AG04450 (cell line): ENCODE data around the gene GRIN2C. TPM values are rescaled to one million over a fixed set of nuclear protein-coding genes. Genes with fewer than 3 reads are reported as not detected.

Experiments
- CTCF ChIA-PET: fragments of 300-600, 350-600 bp; formaldehyde crosslinking; extraction: SDS; loops from one replicate; lab custom pipeline; 2022; ENCODE audit warnings: antibody characterized with exemption, inconsistent platforms; lab: Charles Lee
- POLR2A ChIA-PET: fragments of 350-600 bp; formaldehyde crosslinking; extraction: SDS; loops from one replicate; lab custom pipeline; 2021; ENCODE audit warnings: antibody characterized with exemption, inconsistent platforms; lab: Yijun Ruan, JAX
- DNase-seq: peaks from one replicate; pipeline ENCODE4 v3.0.0-alpha.2; 2011; ENCODE audit warnings: low read depth, low spot score
- H3K27ac ChIP-seq: one replicate; pipeline ENCODE4 v1.5.1; 2012; ENCODE audit warnings: low read depth, low read length, control low read depth
- H3K27me3 ChIP-seq: one replicate; pipeline ENCODE4 v1.6.0; 2012; ENCODE audit warnings: low read length; ENCODE audit not compliant: control insufficient read depth, insufficient read depth
- H3K4me3 ChIP-seq: 2 replicates; pipeline ENCODE4 v1.5.1; 2011; ENCODE audit warnings: mild to moderate bottlenecking, low read depth, low read length, control low read depth
- H3K9me3 ChIP-seq: 2 replicates; pipeline ENCODE4 v1.5.1; 2012; ENCODE audit warnings: low read length; ENCODE audit not compliant: control insufficient read depth, insufficient read depth
- polyA plus RNA-seq: library from polyadenylated mRNA; depleted of rRNA; stranded (reverse); fragments of >200 nt; gene quantifications from 2 replicates; pipeline ENCODE4 v1.2.3, GENCODE V29; 2011
- TF ChIP-seq, protein P1 (sequence below): IDR thresholded peaks from 2 replicates; pipeline ENCODE4 v1.5.1; 2011; ENCODE audit warnings: low read depth, low read length, control low read depth, inconsistent platforms

Gene GRIN2C
- polyA plus RNA-seq, 1 experiment: not detected

DNA sequence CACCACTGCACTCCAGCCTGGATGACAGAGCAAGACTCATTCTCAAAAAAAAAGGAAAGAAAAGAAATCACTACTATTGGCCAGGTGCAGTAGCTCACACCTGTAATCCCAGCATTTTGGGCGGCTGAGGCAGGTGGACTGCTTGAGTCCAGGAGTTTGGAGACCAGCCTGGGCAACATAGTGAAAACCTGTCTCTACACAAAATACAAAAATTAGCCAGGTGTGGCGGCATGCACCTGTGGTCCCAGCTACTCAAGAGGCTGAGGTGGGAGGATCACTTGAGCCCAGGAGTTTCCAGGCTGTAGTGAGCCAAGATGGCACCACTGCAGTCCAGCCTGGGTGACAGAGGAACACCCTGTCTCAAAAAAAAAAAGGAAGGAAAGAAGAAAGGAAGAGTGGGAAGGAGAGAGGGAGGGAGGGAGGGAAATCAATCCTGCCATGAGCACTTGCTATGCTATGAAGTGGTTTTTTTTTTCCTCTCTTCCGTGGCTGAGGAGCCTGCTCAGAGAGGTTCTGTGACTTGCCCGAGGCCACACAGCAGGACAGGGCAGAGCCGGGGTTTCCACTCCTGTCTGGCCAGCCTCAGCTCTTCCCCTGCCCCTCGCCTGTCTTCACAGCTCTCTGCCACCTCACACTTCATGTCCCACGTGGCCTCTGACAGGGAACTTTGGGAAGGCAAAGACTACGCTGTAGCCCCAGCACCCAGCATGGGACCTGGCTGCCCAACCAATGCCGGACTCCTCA, 10.9 kb downstream of the GRIN2C start:
- Histone ChIP-seq H3K9me3 (peaks cover 5% of the 10 kb centered on the region; the same call in 1 of the 2 replicates), H3K27ac (no peak overlapping the region), H3K4me3 (no peak overlapping the region), H3K27me3 (peaks cover 35% of the 10 kb centered on the region)
- TF ChIP-seq, protein P1, sequence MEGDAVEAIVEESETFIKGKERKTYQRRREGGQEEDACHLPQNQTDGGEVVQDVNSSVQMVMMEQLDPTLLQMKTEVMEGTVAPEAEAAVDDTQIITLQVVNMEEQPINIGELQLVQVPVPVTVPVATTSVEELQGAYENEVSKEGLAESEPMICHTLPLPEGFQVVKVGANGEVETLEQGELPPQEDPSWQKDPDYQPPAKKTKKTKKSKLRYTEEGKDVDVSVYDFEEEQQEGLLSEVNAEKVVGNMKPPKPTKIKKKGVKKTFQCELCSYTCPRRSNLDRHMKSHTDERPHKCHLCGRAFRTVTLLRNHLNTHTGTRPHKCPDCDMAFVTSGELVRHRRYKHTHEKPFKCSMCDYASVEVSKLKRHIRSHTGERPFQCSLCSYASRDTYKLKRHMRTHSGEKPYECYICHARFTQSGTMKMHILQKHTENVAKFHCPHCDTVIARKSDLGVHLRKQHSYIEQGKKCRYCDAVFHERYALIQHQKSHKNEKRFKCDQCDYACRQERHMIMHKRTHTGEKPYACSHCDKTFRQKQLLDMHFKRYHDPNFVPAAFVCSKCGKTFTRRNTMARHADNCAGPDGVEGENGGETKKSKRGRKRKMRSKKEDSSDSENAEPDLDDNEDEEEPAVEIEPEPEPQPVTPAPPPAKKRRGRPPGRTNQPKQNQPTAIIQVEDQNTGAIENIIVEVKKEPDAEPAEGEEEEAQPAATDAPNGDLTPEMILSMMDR: no peak
- POLR2A ChIA-PET: no interaction called here
- no peak for DNase-seq
- CTCF ChIA-PET: interaction anchor here (0.7 to 0.9 kb wide), 2 partner anchors 13 to 58 kb away, joined by 3 read pairs; no protein-coding TSS in a partner anchor

GRCh38 chr17:74846621-74847020, 13.1 kb downstream of the GRIN2C start:
- ChIA-PET CTCF (interaction anchor here (1.6 to 5.8 kb wide), 2 partner anchors 16 to 56 kb away, joined by 4 to 42 read pairs; no protein-coding TSS in a partner anchor), POLR2A (no interaction called here)
- peaks cover 1% of the 10 kb centered on the region; the same call in 1 of the 2 replicates for H3K9me3 ChIP-seq
- TF ChIP-seq, protein P1: no peak
- H3K27me3 ChIP-seq: peaks cover 21% of the 10 kb centered on the region
- no peak overlapping the region for H3K27ac ChIP-seq
- H3K4me3 ChIP-seq: no peak overlapping the region
- no peak for DNase-seq

- ChIA-PET POLR2A (interaction anchor here (0.6 to 1.8 kb wide), 3 partner anchors 9 to 30 kb away, joined by 3 read pairs; partner anchors contain the start of gene FDXR), CTCF (interaction anchor here (0.5 to 5.8 kb wide), 14 partner anchors 9 to 118 kb away, joined by 3 to 42 read pairs (median 4); partner anchors contain the start of gene GRIN2C)
- H3K9me3 ChIP-seq: no peaks in the 10 kb centered on the region
- no peak overlapping the region for H3K27ac ChIP-seq
- no peak for DNase-seq
- peaks cover 5% of the 10 kb centered on the region for H3K27me3 ChIP-seq
- no peak overlapping the region for H3K4me3 ChIP-seq
- TF ChIP-seq, protein P1: no peak
These were observed 16.4 kb downstream of the GRIN2C start for GRCh38 chr17:74843352-74843627.

- H3K4me3 ChIP-seq: peak overlapping the region; percentile 42; the same call in 1 of the 2 replicates
- no peak overlapping the region for H3K27ac ChIP-seq
- TF ChIP-seq, protein P1: peak; percentile 37; the same call in 1 of the 2 replicates
- peaks cover 5% of the 10 kb centered on the region for H3K27me3 ChIP-seq
- ChIA-PET POLR2A (interaction anchor here (0.6 to 1.8 kb wide), 3 partner anchors 10 to 30 kb away, joined by 3 read pairs; partner anchors contain the start of gene FDXR), CTCF (interaction anchor here (0.5 to 5.8 kb wide), 14 partner anchors 10 to 119 kb away, joined by 3 to 42 read pairs (median 4); partner anchors contain the start of gene GRIN2C)
- DNase-seq: no peak
- no peaks in the 10 kb centered on the region for H3K9me3 ChIP-seq
These were observed 16.9 kb downstream of the GRIN2C start for GRCh38 chr17:74842599-74843351.
